Neural progenitor cell (in vitro differentiated cells): ENCODE data around the gene BICD1. TPM values are rescaled to one million over a fixed set of nuclear protein-coding genes. Genes with fewer than 3 reads are reported as not detected.

Experiments
- DNase-seq: peaks from one replicate; pipeline ENCODE4 v3.0.0-alpha.2; 2016; ENCODE audit warnings: low spot score
- H2AFZ ChIP-seq: fragments of 200-600 bp; sonication (generic); replicated peaks from 2 replicates; pipeline ENCODE4 v1.6.1; 2016; ENCODE audit warnings: antibody characterized with exemption
- H3F3A ChIP-seq: fragments of 200-600 bp; sonication (generic); 2 replicates; pipeline ENCODE4 v1.6.1; 2016; ENCODE audit warnings: antibody characterized with exemption, low read depth
- H3K27ac ChIP-seq: fragments of 200-600 bp; sonication (generic); 2 replicates; pipeline ENCODE4 v1.5.1; 2016; ENCODE audit warnings: mild to moderate bottlenecking
- H3K27me3 ChIP-seq: fragments of 200-600 bp; sonication (generic); 2 replicates; pipeline ENCODE4 v1.6.1; 2016; ENCODE audit warnings: mild to moderate bottlenecking, moderate library complexity
- H3K36me3 ChIP-seq: fragments of 200-600 bp; sonication (generic); 2 replicates; pipeline ENCODE4 v1.5.1; 2016
- H3K4me1 ChIP-seq: fragments of 200-600 bp; sonication (generic); 2 replicates; pipeline ENCODE4 v1.6.1; 2016; ENCODE audit warnings: mixed run types
- H3K4me2 ChIP-seq: fragments of 200-600 bp; sonication (generic); 2 replicates; pipeline ENCODE4 v1.6.1; 2016
- H3K4me3 ChIP-seq: fragments of 200-600 bp; sonication (generic); 2 replicates; pipeline ENCODE4 v1.5.1; 2016
- H3K79me2 ChIP-seq: fragments of 200-600 bp; sonication (generic); 2 replicates; pipeline ENCODE4 v1.6.1; 2016; ENCODE audit warnings: low read depth
- H3K9ac ChIP-seq: fragments of 200-600 bp; sonication (generic); 2 replicates; pipeline ENCODE4 v1.6.1; 2016
- H3K9me3 ChIP-seq: fragments of 200-600 bp; sonication (generic); 2 replicates; pipeline ENCODE4 v1.5.1; 2016; ENCODE audit warnings: low read depth
- H4K20me1 ChIP-seq: fragments of 200-600 bp; sonication (generic); 2 replicates; pipeline ENCODE4 v1.6.1; 2016; ENCODE audit warnings: low read depth
- H3K27ac Mint-ChIP-seq: 3 replicates; pipeline ENCODE4 v1.8.0; 2021; ENCODE audit warnings: mixed read lengths
- H3K27me3 Mint-ChIP-seq: 2 replicates; pipeline ENCODE4 v1.8.0; 2022; ENCODE audit warnings: low read depth, mild to moderate bottlenecking, inconsistent platforms, moderate library complexity, mixed read lengths; ENCODE audit not compliant: insufficient read depth
- H3K36me3 Mint-ChIP-seq: 3 replicates; pipeline ENCODE4 v1.8.0; 2021; ENCODE audit warnings: mixed read lengths
- H3K4me1 Mint-ChIP-seq: 3 replicates; pipeline ENCODE4 v1.8.0; 2021; ENCODE audit warnings: mixed read lengths
- H3K4me3 Mint-ChIP-seq: 3 replicates; pipeline ENCODE4 v1.8.0; 2021; ENCODE audit warnings: mild to moderate bottlenecking, moderate library complexity, mixed read lengths
- H3K9me3 Mint-ChIP-seq: 3 replicates; pipeline ENCODE4 v1.8.0; 2020; ENCODE audit warnings: mixed read lengths
- CTCF ChIP-seq: fragments of 200-600 bp; sonication (generic); IDR thresholded peaks from 2 replicates; pipeline ENCODE4 v1.5.1; 2017; ENCODE audit warnings: antibody characterized with exemption, mild to moderate bottlenecking
- EZH2 ChIP-seq: fragments of 200-600 bp; sonication (generic); IDR thresholded peaks from 2 replicates; pipeline ENCODE4 v1.6.1; 2017; ENCODE audit warnings: antibody characterized with exemption, mild to moderate bottlenecking, moderate library complexity
- EZH2phosphoT487 ChIP-seq: fragments of 200-600 bp; sonication (generic); IDR thresholded peaks from 2 replicates; pipeline ENCODE4 v1.6.1; 2017; ENCODE audit warnings: antibody characterized with exemption
- total RNA-seq: library from RNA; depleted of rRNA; stranded (reverse); fragments of >200 nt; gene quantifications from 2 replicates; pipeline ENCODE4 v1.2.3, GENCODE V29; 2015; ENCODE audit warnings: low replicate concordance

The BICD1 gene
- total RNA-seq, 1 donor from 2014 or later = 23.6 TPM

GRCh38 chr12:32208355-32208754 is 101.7 kb downstream of the BICD1 start:
- Histone ChIP-seq H3K27me3 (no peaks in the 10 kb centered on the region), H3K4me3 (no peak overlapping the region), H3K4me2 (no peak overlapping the region), H2AFZ (no peak overlapping the region), H3K4me1 (peaks cover 14% of the 10 kb centered on the region), H4K20me1 (no peaks in the 10 kb centered on the region), H3K27ac (peak overlapping the region; percentile 48), H3K79me2 (peaks cover 21% of the 10 kb centered on the region), H3K9ac (no peak overlapping the region), H3K9me3 (no peaks in the 10 kb centered on the region), H3F3A (peaks cover 10% of the 10 kb centered on the region), H3K36me3 (no peaks in the 10 kb centered on the region)
- no peaks in the 10 kb centered on the region for H3K4me1 Mint-ChIP-seq
- H3K9me3 Mint-ChIP-seq = peaks cover 4% of the 10 kb centered on the region
- H3K27ac Mint-ChIP-seq = peak overlapping the region; percentile 51
- H3K27me3 Mint-ChIP-seq = no peaks in the 10 kb centered on the region
- DNase-seq = no peak
- no peak for TF ChIP-seq EZH2
- TF ChIP-seq CTCF = no peak
- no peak for TF ChIP-seq EZH2phosphoT487
- peaks cover 6% of the 10 kb centered on the region for H3K36me3 Mint-ChIP-seq
- H3K4me3 Mint-ChIP-seq = no peak overlapping the region

GRCh38 chr12:32211066-32211899 is 104.6 kb downstream of the BICD1 start:
- Mint-ChIP-seq H3K36me3 (peaks cover 4% of the 10 kb centered on the region), H3K9me3 (no peaks in the 10 kb centered on the region), H3K4me3 (no peak overlapping the region), H3K27ac (peak overlapping the region; percentile 18), H3K4me1 (no peaks in the 10 kb centered on the region), H3K27me3 (no peaks in the 10 kb centered on the region)
- peaks cover 6% of the 10 kb centered on the region for H3F3A ChIP-seq
- H4K20me1 ChIP-seq = no peaks in the 10 kb centered on the region
- no peak overlapping the region for H3K4me2 ChIP-seq
- no peak overlapping the region for H2AFZ ChIP-seq
- no peak overlapping the region for H3K4me3 ChIP-seq
- H3K79me2 ChIP-seq = peaks cover 20% of the 10 kb centered on the region
- no peak for TF ChIP-seq CTCF
- TF ChIP-seq EZH2 = no peak
- TF ChIP-seq EZH2phosphoT487 = no peak
- H3K9me3 ChIP-seq = no peaks in the 10 kb centered on the region
- no peaks in the 10 kb centered on the region for H3K27me3 ChIP-seq
- peaks cover 14% of the 10 kb centered on the region for H3K4me1 ChIP-seq
- no peak for DNase-seq
- H3K9ac ChIP-seq = no peak overlapping the region
- H3K27ac ChIP-seq = no peak overlapping the region
- no peaks in the 10 kb centered on the region for H3K36me3 ChIP-seq

- Histone ChIP-seq H3K9ac (no peak overlapping the region), H3K27ac (no peak overlapping the region), H3K4me2 (no peak overlapping the region), H3K27me3 (no peaks in the 10 kb centered on the region), H4K20me1 (no peaks in the 10 kb centered on the region), H3F3A (peaks cover 6% of the 10 kb centered on the region), H3K4me1 (peaks cover 14% of the 10 kb centered on the region), H3K9me3 (no peaks in the 10 kb centered on the region), H3K79me2 (peaks cover 20% of the 10 kb centered on the region), H2AFZ (no peak overlapping the region), H3K4me3 (no peak overlapping the region), H3K36me3 (no peaks in the 10 kb centered on the region)
- no peak overlapping the region for H3K27ac Mint-ChIP-seq
- no peaks in the 10 kb centered on the region for H3K27me3 Mint-ChIP-seq
- H3K4me1 Mint-ChIP-seq = no peaks in the 10 kb centered on the region
- H3K4me3 Mint-ChIP-seq = no peak overlapping the region
- TF ChIP-seq EZH2phosphoT487 = no peak
- no peak for TF ChIP-seq CTCF
- no peak for TF ChIP-seq EZH2
- no peak for DNase-seq
- no peaks in the 10 kb centered on the region for H3K9me3 Mint-ChIP-seq
- H3K36me3 Mint-ChIP-seq = peaks cover 8% of the 10 kb centered on the region
Observed at GRCh38 chr12:32211900-32212156, 105.2 kb downstream of the BICD1 start.
